ENCODE results near the gene VWA5B1. TPM values are rescaled to one million over a fixed set of nuclear protein-coding genes. Genes with fewer than 3 reads are reported as not detected.

Gene VWA5B1
- total RNA-seq, 2 experiments from 2014 or later: not detected

DNA sequence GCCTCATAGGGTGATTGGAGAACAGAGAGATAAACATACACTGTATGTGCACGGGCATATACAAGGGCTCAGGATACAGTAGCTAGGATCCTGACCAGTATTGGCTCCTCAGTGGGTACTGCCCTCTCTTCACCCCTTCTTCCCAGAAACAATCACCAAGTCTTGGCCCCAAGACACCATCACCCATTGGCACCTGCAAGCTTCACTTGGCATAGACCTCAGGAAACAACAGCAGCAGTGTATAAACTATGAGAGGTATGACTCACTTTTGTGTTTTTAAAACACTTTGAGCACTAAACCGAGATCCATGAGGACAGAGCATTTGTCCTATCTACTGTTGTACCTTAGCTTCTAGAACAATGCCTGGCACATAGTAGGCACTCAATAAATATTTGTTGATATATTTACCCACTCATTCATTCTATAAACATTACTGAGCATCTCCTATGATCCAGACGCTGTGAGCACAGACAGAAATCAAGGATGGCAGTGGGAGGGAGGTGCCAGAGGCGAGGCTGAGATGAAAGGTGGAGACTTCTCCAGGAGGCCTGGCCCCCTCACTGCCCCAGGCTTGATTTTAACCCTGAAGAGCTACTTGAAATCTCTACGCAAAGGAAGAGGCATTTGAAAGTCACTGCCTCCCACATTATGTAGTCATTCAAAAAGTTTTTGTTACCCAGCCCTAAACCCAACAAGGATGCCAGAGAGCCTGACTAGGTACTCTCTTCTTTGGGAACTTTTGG, 100.1 kb downstream of the VWA5B1 start:
- Mint-ChIP-seq H3K27me3 (peaks cover 34% of the 10 kb centered on the region), H3K4me1 (ENCODE audit: low read depth) (no peaks in the 10 kb centered on the region), H3K36me3 (ENCODE audit: low read depth) (no peaks in the 10 kb centered on the region), H3K9me3 (peaks cover 3% of the 10 kb centered on the region), H3K27ac (no peak overlapping the region), H3K4me3 (no peak overlapping the region)
- ATAC-seq: no peak
- no peak for DNase-seq
- TF ChIP-seq, protein P1, sequence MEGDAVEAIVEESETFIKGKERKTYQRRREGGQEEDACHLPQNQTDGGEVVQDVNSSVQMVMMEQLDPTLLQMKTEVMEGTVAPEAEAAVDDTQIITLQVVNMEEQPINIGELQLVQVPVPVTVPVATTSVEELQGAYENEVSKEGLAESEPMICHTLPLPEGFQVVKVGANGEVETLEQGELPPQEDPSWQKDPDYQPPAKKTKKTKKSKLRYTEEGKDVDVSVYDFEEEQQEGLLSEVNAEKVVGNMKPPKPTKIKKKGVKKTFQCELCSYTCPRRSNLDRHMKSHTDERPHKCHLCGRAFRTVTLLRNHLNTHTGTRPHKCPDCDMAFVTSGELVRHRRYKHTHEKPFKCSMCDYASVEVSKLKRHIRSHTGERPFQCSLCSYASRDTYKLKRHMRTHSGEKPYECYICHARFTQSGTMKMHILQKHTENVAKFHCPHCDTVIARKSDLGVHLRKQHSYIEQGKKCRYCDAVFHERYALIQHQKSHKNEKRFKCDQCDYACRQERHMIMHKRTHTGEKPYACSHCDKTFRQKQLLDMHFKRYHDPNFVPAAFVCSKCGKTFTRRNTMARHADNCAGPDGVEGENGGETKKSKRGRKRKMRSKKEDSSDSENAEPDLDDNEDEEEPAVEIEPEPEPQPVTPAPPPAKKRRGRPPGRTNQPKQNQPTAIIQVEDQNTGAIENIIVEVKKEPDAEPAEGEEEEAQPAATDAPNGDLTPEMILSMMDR (IDR thresholded peaks at IDR 0.05): no peak
- intact Hi-C loops (cut with micrococcal nuclease): no loop called here
- CTCF ChIA-PET: interaction anchor here (1.3 kb wide), 1 partner anchor 40 kb away, joined by 5 read pairs; no protein-coding TSS in a partner anchor
- POLR2A ChIA-PET: interaction anchor here (0.5 kb wide), 1 partner anchor 152 kb away, joined by 3 read pairs; no protein-coding TSS in a partner anchor

DNA sequence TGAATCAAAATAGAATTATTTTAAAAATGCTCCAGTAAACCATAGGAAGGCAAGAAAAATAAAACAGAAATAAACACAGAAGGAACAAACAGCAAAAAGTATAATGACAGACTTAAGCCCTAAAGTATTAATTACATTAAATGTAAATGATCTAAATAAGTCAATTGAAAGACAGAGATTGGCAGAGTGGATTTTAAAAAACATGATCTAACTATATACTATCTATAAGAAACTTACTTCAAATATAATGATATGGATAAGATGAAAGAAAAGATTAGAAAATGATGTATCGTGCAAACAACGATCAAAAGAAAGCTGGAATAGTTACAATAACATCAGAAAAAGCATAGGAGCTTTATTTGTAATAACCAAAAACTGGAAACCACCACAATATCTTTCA, 104.6 kb downstream of the VWA5B1 start:
- CTCF ChIA-PET: interaction anchor here (1.1 kb wide), 1 partner anchor 34 kb away, joined by 3 read pairs; no protein-coding TSS in a partner anchor

DNA sequence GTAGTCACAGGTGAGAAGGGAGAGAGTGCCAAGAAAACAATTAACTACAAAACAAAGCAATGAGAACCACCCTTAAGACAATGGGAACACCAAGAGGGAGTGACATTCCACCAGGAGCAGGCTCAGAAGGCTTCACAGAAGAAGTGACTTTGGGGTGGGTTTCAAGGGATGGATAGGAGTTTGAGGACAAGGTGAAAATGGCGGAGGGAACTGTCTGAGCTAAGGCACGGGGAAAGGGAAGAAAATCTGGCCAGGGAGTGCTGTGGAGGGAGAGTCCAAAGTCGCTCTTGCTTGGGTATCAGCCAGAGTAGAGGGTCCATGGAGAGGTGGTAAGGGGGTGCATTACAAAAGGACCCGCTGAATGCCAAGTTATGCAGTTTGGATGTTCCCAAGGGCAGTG, 108.1 kb downstream of the VWA5B1 start:
- no peak for DNase-seq
- ATAC-seq: no peak
- Mint-ChIP-seq H3K36me3 (ENCODE audit: low read depth) (no peaks in the 10 kb centered on the region), H3K27ac (no peak overlapping the region), H3K9me3 (peaks cover 8% of the 10 kb centered on the region), H3K4me3 (no peak overlapping the region), H3K27me3 (peaks cover 40% of the 10 kb centered on the region), H3K4me1 (ENCODE audit: low read depth) (no peaks in the 10 kb centered on the region)
- ChIA-PET CTCF (no interaction called here), POLR2A (no interaction called here)
- intact Hi-C loops (cut with micrococcal nuclease): no loop called here
- TF ChIP-seq, protein P1 (IDR thresholded peaks at IDR 0.05): no peak

More for the DNA sequence above, 104.6 kb downstream of the VWA5B1 start:
- DNase-seq (no peak), ATAC-seq (no peak)
- no peak overlapping the region for H3K27ac Mint-ChIP-seq
- POLR2A ChIA-PET: no interaction called here
- no peaks in the 10 kb centered on the region for H3K36me3 Mint-ChIP-seq (ENCODE audit: low read depth)
- peaks cover 8% of the 10 kb centered on the region for H3K9me3 Mint-ChIP-seq
- intact Hi-C loops (cut with micrococcal nuclease): no loop called here
- peaks cover 32% of the 10 kb centered on the region for H3K27me3 Mint-ChIP-seq
- H3K4me1 Mint-ChIP-seq (ENCODE audit: low read depth): no peaks in the 10 kb centered on the region
- TF ChIP-seq, protein P1 (IDR thresholded peaks at IDR 0.05): no peak
- no peak overlapping the region for H3K4me3 Mint-ChIP-seq

DNA sequence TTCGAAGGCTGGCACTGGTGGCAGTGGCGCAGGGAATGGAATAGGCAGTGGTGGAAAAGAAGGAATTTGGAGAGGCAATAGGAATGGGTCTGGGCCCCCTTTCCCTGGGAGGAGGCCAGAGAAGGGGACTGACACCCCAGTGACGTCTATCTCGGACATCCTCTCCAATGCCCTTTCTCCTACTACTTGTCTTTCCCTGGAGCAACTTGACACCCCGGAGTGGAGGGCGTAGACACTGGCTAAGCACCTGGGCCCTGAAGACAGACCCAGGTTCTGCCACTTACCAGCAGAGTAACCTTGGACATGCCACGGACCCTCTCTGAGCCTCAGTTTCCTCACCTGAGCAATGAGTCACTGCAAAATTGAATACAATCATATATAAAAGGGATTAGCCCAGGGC, 108.5 kb downstream of the VWA5B1 start:
- Mint-ChIP-seq H3K27ac (no peak overlapping the region), H3K4me1 (ENCODE audit: low read depth) (no peaks in the 10 kb centered on the region), H3K27me3 (peaks cover 41% of the 10 kb centered on the region), H3K4me3 (no peak overlapping the region), H3K36me3 (ENCODE audit: low read depth) (no peaks in the 10 kb centered on the region), H3K9me3 (peaks cover 8% of the 10 kb centered on the region)
- ATAC-seq (no peak), DNase-seq (no peak)
- TF ChIP-seq, protein P1 (IDR thresholded peaks at IDR 0.05): no peak
- POLR2A ChIA-PET: no interaction called here
- CTCF ChIA-PET: no interaction called here
- intact Hi-C loops (cut with micrococcal nuclease): no loop called here

DNA sequence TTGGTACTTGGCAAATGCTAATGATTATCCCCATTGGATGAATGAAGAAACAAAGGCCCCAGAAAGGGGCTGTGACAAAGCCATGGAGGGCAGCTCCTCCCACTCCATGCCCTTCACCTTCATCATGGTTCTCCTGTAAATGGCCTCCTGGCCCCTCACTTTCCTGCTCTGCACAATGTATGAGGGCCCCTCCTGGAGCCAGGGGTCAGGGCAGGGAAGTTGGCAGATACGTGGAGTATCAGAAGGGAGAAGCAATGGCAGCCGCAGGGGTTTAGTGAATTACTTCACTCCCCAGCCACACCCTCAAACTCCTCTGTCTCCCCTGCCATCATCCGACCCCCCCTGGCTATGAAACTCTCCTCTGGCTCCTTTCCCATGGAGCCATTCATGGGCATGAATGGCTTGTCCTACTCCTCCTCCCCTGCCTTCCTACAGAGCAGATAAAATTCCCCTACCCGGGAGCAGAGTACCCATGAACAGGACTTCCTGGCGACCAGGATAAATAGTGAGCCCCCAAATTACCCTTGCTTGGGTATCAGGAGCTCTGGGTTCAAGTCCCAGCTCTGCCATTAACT, 109.0 kb downstream of the VWA5B1 start:
- peaks cover 45% of the 10 kb centered on the region for H3K27me3 Mint-ChIP-seq
- ChIA-PET CTCF (no interaction called here), POLR2A (no interaction called here)
- no peak for DNase-seq
- intact Hi-C loops (cut with micrococcal nuclease): no loop called here
- peaks cover 8% of the 10 kb centered on the region for H3K9me3 Mint-ChIP-seq
- ATAC-seq: no peak
- H3K4me3 Mint-ChIP-seq: no peak overlapping the region
- H3K36me3 Mint-ChIP-seq (ENCODE audit: low read depth): no peaks in the 10 kb centered on the region
- TF ChIP-seq, protein P1 (IDR thresholded peaks at IDR 0.05): no peak
- H3K4me1 Mint-ChIP-seq (ENCODE audit: low read depth): no peaks in the 10 kb centered on the region
- H3K27ac Mint-ChIP-seq: no peak overlapping the region
